Mesothelial cell of epicardium (in vitro differentiated cells): ENCODE measurements around the gene SUMO2. TPM values are rescaled to one million over a fixed set of nuclear protein-coding genes. Genes with fewer than 3 reads are reported as not detected.

ENCODE experiments used
- DNase-seq, 2 experiments: peaks; one replicate each; pipeline ENCODE4 v3.0.0; 2021; ENCODE audit warnings: low spot score in 2 of 2; ENCODE audit not compliant: unreplicated experiment in 2 of 2
- H3K27ac Mint-ChIP-seq: 2 replicates; pipeline ENCODE4 v1.8.0; 2021; ENCODE audit warnings: mixed read lengths
- H3K27me3 Mint-ChIP-seq: 2 replicates; pipeline ENCODE4 v1.8.0; 2021; ENCODE audit warnings: low read depth, mixed read lengths
- H3K36me3 Mint-ChIP-seq: 2 replicates; pipeline ENCODE4 v1.8.0; 2021; ENCODE audit warnings: mixed read lengths
- H3K4me1 Mint-ChIP-seq: 2 replicates; pipeline ENCODE4 v1.8.0; 2021; ENCODE audit warnings: mixed read lengths
- H3K4me3 Mint-ChIP-seq: 2 replicates; pipeline ENCODE4 v1.8.0; 2021; ENCODE audit warnings: mild to moderate bottlenecking, moderate library complexity, mixed read lengths
- H3K9me3 Mint-ChIP-seq: 2 replicates; pipeline ENCODE4 v1.8.0; 2021; ENCODE audit warnings: mixed read lengths
- total RNA-seq: library from RNA; stranded (reverse); gene quantifications from 3 replicates; pipeline ENCODE4 v1.2.1, GENCODE V29; 2021
- TF ChIP-seq, protein P1 (sequence below): fragments of 200-600 bp; sonication (generic); IDR thresholded peaks from one replicate; pipeline ENCODE4 v1.5.0; 2021; ENCODE audit warnings: antibody characterized with exemption; ENCODE audit not compliant: unreplicated experiment

Gene SUMO2
- total RNA-seq, 1 donor from 2014 or later, result 542 TPM

GRCh38 chr17:75153780-75154194, 29.0 kb downstream of the SUMO2 start:
- no peaks in the 10 kb centered on the region for H3K27me3 Mint-ChIP-seq
- DNase-seq, result no peak
- TF ChIP-seq, protein P1, sequence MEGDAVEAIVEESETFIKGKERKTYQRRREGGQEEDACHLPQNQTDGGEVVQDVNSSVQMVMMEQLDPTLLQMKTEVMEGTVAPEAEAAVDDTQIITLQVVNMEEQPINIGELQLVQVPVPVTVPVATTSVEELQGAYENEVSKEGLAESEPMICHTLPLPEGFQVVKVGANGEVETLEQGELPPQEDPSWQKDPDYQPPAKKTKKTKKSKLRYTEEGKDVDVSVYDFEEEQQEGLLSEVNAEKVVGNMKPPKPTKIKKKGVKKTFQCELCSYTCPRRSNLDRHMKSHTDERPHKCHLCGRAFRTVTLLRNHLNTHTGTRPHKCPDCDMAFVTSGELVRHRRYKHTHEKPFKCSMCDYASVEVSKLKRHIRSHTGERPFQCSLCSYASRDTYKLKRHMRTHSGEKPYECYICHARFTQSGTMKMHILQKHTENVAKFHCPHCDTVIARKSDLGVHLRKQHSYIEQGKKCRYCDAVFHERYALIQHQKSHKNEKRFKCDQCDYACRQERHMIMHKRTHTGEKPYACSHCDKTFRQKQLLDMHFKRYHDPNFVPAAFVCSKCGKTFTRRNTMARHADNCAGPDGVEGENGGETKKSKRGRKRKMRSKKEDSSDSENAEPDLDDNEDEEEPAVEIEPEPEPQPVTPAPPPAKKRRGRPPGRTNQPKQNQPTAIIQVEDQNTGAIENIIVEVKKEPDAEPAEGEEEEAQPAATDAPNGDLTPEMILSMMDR, result no peak
- no peaks in the 10 kb centered on the region for H3K9me3 Mint-ChIP-seq
- peak overlapping the region; percentile 95 for H3K27ac Mint-ChIP-seq
- peak overlapping the region; percentile 92 for H3K4me3 Mint-ChIP-seq
- H3K4me1 Mint-ChIP-seq, result peaks cover 28% of the 10 kb centered on the region
- peaks cover 2% of the 10 kb centered on the region for H3K36me3 Mint-ChIP-seq

GRCh38 chr17:75152922-75153779, 29.6 kb downstream of the SUMO2 start:
- DNase-seq, result peak in 1 of 2 experiments; percentile 45
- TF ChIP-seq, protein P1, result no peak
- H3K27ac Mint-ChIP-seq, result peak overlapping the region; percentile 95
- H3K4me3 Mint-ChIP-seq, result peak overlapping the region; percentile 92
- H3K9me3 Mint-ChIP-seq, result no peaks in the 10 kb centered on the region
- H3K27me3 Mint-ChIP-seq, result no peaks in the 10 kb centered on the region
- H3K36me3 Mint-ChIP-seq, result peaks cover 5% of the 10 kb centered on the region
- peaks cover 28% of the 10 kb centered on the region for H3K4me1 Mint-ChIP-seq

- peaks cover 9% of the 10 kb centered on the region for H3K36me3 Mint-ChIP-seq
- peak overlapping the region; percentile 92 for H3K4me3 Mint-ChIP-seq
- H3K27ac Mint-ChIP-seq, result peak overlapping the region; percentile 95
- H3K4me1 Mint-ChIP-seq, result peaks cover 28% of the 10 kb centered on the region
- H3K27me3 Mint-ChIP-seq, result no peaks in the 10 kb centered on the region
- TF ChIP-seq, protein P1, result no peak
- DNase-seq, result no peak
- no peaks in the 10 kb centered on the region for H3K9me3 Mint-ChIP-seq
Observed at GRCh38 chr17:75152523-75152921, 30.2 kb downstream of the SUMO2 start.

DNA sequence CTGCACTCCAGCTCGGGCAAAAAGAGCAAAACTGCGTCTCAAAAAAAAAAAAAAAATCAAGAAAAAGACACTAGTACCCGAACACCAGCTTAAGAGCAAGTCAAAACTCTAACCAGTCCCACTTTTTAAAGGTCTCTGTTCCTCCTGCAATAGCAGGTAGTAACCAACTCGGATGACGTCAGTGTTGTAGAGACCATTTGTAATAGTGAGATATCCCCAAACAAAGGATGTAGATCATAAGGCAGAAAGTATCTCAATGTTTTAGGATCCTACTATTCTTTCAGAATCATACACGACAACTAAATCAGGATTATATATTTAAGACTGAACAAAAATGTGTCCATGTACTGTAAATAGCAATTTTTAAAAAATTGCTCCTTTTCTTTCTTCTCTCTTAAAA, 30.8 kb downstream of the SUMO2 start:
- Mint-ChIP-seq H3K27ac (peak overlapping the region; percentile 95), H3K36me3 (peaks cover 15% of the 10 kb centered on the region), H3K27me3 (no peaks in the 10 kb centered on the region), H3K4me1 (peaks cover 28% of the 10 kb centered on the region), H3K4me3 (peak overlapping the region; percentile 92), H3K9me3 (no peaks in the 10 kb centered on the region)
- TF ChIP-seq, protein P1, result no peak
- no peak for DNase-seq

- DNase-seq, result no peak
- Mint-ChIP-seq H3K4me1 (peaks cover 20% of the 10 kb centered on the region), H3K36me3 (peaks cover 30% of the 10 kb centered on the region), H3K27ac (no peak overlapping the region), H3K9me3 (no peaks in the 10 kb centered on the region), H3K4me3 (no peak overlapping the region), H3K27me3 (no peaks in the 10 kb centered on the region)
- TF ChIP-seq, protein P1, result no peak
Observed at GRCh38 chr17:75147878-75148546, 34.7 kb downstream of the SUMO2 start.
